H9 (cell line): ENCODE measurements around the gene TSG101. TPM values are rescaled to one million over a fixed set of nuclear protein-coding genes. Genes with fewer than 3 reads are reported as not detected.

Experiments
- DNase-seq: peaks from one replicate; pipeline ENCODE4 v3.0.0-alpha.2; 2017
- H2AFZ ChIP-seq: one replicate; pipeline ENCODE4 v1.6.1; 2013; ENCODE audit warnings: mild to moderate bottlenecking, low read length, control low read depth, moderate library complexity
- H2AK5ac ChIP-seq: 2 replicates; pipeline ENCODE4 v1.6.1; 2013; ENCODE audit warnings: low read length, control low read depth, mixed read lengths; ENCODE audit not compliant: insufficient read length
- H2BK120ac ChIP-seq: one replicate; pipeline ENCODE4 v1.6.1; 2013; ENCODE audit warnings: low read depth, mild to moderate bottlenecking, low read length, control low read depth, inconsistent platforms; ENCODE audit not compliant: poor library complexity, severe bottlenecking
- H2BK12ac ChIP-seq: 2 replicates; pipeline ENCODE4 v1.6.1; 2013; ENCODE audit warnings: low read length, control low read depth, mixed read lengths, low read depth; ENCODE audit not compliant: insufficient read length
- H2BK15ac ChIP-seq: 2 replicates; pipeline ENCODE4 v1.6.1; 2013; ENCODE audit warnings: low read depth, low read length, control low read depth
- H2BK20ac ChIP-seq: one replicate; pipeline ENCODE4 v1.6.1; 2013; ENCODE audit warnings: low read depth, mild to moderate bottlenecking, low read length, control low read depth, inconsistent platforms; ENCODE audit not compliant: poor library complexity, severe bottlenecking
- H2BK5ac ChIP-seq: 2 replicates; pipeline ENCODE4 v1.6.1; 2013; ENCODE audit warnings: low read length, control low read depth, mixed read lengths; ENCODE audit not compliant: insufficient read length
- H3K14ac ChIP-seq: 2 replicates; pipeline ENCODE4 v1.6.1; 2013; ENCODE audit warnings: low read length, control low read depth; ENCODE audit not compliant: insufficient read depth
- H3K18ac ChIP-seq: 2 replicates; pipeline ENCODE4 v1.6.1; 2013; ENCODE audit warnings: low read depth, mild to moderate bottlenecking, mixed read lengths, low read length, control low read depth; ENCODE audit not compliant: insufficient read length
- H3K23ac ChIP-seq: 2 replicates; pipeline ENCODE4 v1.6.1; 2013; ENCODE audit warnings: low read length, control low read depth, mixed read lengths, low read depth; ENCODE audit not compliant: insufficient read length
- H3K23me2 ChIP-seq: 2 replicates; pipeline ENCODE4 v1.6.1; 2013; ENCODE audit warnings: low read depth, mild to moderate bottlenecking, mixed read lengths, low read length, control low read depth; ENCODE audit not compliant: insufficient read length, poor library complexity, severe bottlenecking
- H3K27ac ChIP-seq: 2 replicates; pipeline ENCODE4 v1.5.1; 2013; ENCODE audit warnings: low read length, control low read depth, mixed read lengths, low read depth; ENCODE audit not compliant: insufficient read length
- H3K27me3 ChIP-seq: 2 replicates; pipeline ENCODE4 v1.6.1; 2013; ENCODE audit warnings: low read length, control low read depth, inconsistent platforms; ENCODE audit not compliant: insufficient read depth
- H3K4ac ChIP-seq: 2 replicates; pipeline ENCODE4 v1.6.1; 2013; ENCODE audit warnings: low read depth, mild to moderate bottlenecking, control low read depth, inconsistent platforms, low read length, moderate library complexity
- H3K4me1 ChIP-seq: 2 replicates; pipeline ENCODE4 v1.6.1; 2013; ENCODE audit warnings: low read length, control low read depth, inconsistent platforms; ENCODE audit not compliant: insufficient read depth
- H3K4me2 ChIP-seq: 2 replicates; pipeline ENCODE4 v1.6.1; 2013; ENCODE audit warnings: low read length, control low read depth, mixed read lengths; ENCODE audit not compliant: insufficient read length, insufficient read depth
- H3K56ac ChIP-seq: 2 replicates; pipeline ENCODE4 v1.6.1; 2013; ENCODE audit warnings: low read depth, mild to moderate bottlenecking, mixed read lengths, low read length, control low read depth; ENCODE audit not compliant: insufficient read length
- H3K79me1 ChIP-seq: 2 replicates; pipeline ENCODE4 v1.6.1; 2013; ENCODE audit warnings: low read depth, mild to moderate bottlenecking, moderate library complexity, low read length, control low read depth, inconsistent platforms; ENCODE audit not compliant: insufficient read depth, poor library complexity, severe bottlenecking
- H3K79me2 ChIP-seq: 2 replicates; pipeline ENCODE4 v1.6.1; 2013; ENCODE audit warnings: low read length, control low read depth, inconsistent platforms; ENCODE audit not compliant: insufficient read depth
- H3K9ac ChIP-seq: 2 replicates; pipeline ENCODE4 v1.6.1; 2013; ENCODE audit warnings: low read length, control low read depth, mixed read lengths; ENCODE audit not compliant: insufficient read length; ENCODE audit errors: extremely low read depth
- H3K9me3 ChIP-seq: one replicate; pipeline ENCODE4 v1.6.1; 2013; ENCODE audit warnings: low read depth, low read length, inconsistent platforms; ENCODE audit not compliant: control insufficient read depth
- H3T11ph ChIP-seq: one replicate; pipeline ENCODE4 v1.6.1; 2013; ENCODE audit warnings: mild to moderate bottlenecking, low read length, control low read depth, inconsistent platforms
- H4K20me1 ChIP-seq: one replicate; pipeline ENCODE4 v1.6.1; 2013; ENCODE audit not compliant: control insufficient read depth, insufficient read length, insufficient read depth
- H4K5ac ChIP-seq: 2 replicates; pipeline ENCODE4 v1.6.1; 2013; ENCODE audit warnings: low read depth, mild to moderate bottlenecking, mixed read lengths, low read length, control low read depth; ENCODE audit not compliant: insufficient read length
- H4K8ac ChIP-seq: replicated peaks from 2 replicates; pipeline ENCODE4 v1.6.1; 2013; ENCODE audit warnings: low read length, control low read depth, mixed read lengths, low read depth; ENCODE audit not compliant: insufficient read length
- H4K91ac ChIP-seq: 2 replicates; pipeline ENCODE4 v1.6.1; 2013; ENCODE audit warnings: low read depth, mild to moderate bottlenecking, moderate library complexity, mixed read lengths, low read length, control low read depth; ENCODE audit not compliant: insufficient read length
- H3K27ac Mint-ChIP-seq, 3 experiments: 2 replicates in 2 of 3; 3 replicates in 1 of 3; pipeline ENCODE4 v1.8.0; 2020 to 2021; ENCODE audit warnings: mixed read lengths in 3 of 3, mild to moderate bottlenecking in 1 of 3, moderate library complexity in 1 of 3
- H3K27me3 Mint-ChIP-seq: 2 replicates; pipeline ENCODE4 v1.8.0; 2021; ENCODE audit warnings: low read depth, mild to moderate bottlenecking, moderate library complexity, mixed read lengths
- H3K36me3 Mint-ChIP-seq, 3 experiments: 2 replicates in 2 of 3; 3 replicates in 1 of 3; pipeline ENCODE4 v1.8.0; 2020 to 2021; ENCODE audit warnings: low read depth in 3 of 3, mixed read lengths in 3 of 3; ENCODE audit not compliant: insufficient read depth in 1 of 3
- H3K4me1 Mint-ChIP-seq, 2 experiments: 2 replicates each; pipeline ENCODE4 v1.8.0; 2020; ENCODE audit warnings: mixed read lengths in 2 of 2
- H3K4me3 Mint-ChIP-seq, 2 experiments: 2 replicates in 1 of 2; 3 replicates in 1 of 2; pipeline ENCODE4 v1.8.0; 2020 to 2021; ENCODE audit warnings: mild to moderate bottlenecking in 2 of 2, mixed read lengths in 2 of 2, moderate library complexity in 1 of 2
- H3K9me3 Mint-ChIP-seq, 2 experiments: 2 replicates in 1 of 2; 3 replicates in 1 of 2; pipeline ENCODE4 v1.8.0; 2020; ENCODE audit warnings: mild to moderate bottlenecking in 2 of 2, mixed read lengths in 2 of 2, moderate library complexity in 1 of 2
- CTCF ChIP-seq: fragments of 200-600 bp; sonication (generic); conservative IDR thresholded peaks from 3 replicates; pipeline ENCODE4 v1.8.0; 2021; ENCODE audit warnings: antibody characterized with exemption, mild to moderate bottlenecking
- WGBS: extraction: QIAGEN DNeasy Blood & Tissue Kit; methylation state at CpG from one replicate; pipeline ENCODE4 v1.1.7; 2013; ENCODE audit warnings: missing lambda C conversion rate, low lambda C conversion rate, mixed read lengths; ENCODE audit not compliant: insufficient read length; ENCODE audit errors: extremely low coverage; 5-methylcytosine and 5-hydroxymethylcytosine counted together
- total RNA-seq: library from RNA; stranded (reverse); gene quantifications from 2 replicates; pipeline ENCODE4 v1.2.1, GENCODE V29; 2021

TSG101 gene
- total RNA-seq, 1 experiment from 2014 or later = 50.3 TPM

GRCh38 chr11:18522388-18522787 lies 4.4 kb downstream of the TSG101 start:
- H3K27me3 ChIP-seq = no peaks in the 10 kb centered on the region
- H3T11ph ChIP-seq = no peak overlapping the region
- Mint-ChIP-seq H3K36me3 (peaks cover 0 to 21% (median 14%) of the 10 kb centered on the region in 3 experiments; a peak in 4 of 7 replicates), H3K27me3 (no peaks in the 10 kb centered on the region), H3K4me1 (peaks cover 2 to 5% of the 10 kb centered on the region in 2 experiments), H3K9me3 (no peaks in the 10 kb centered on the region), H3K4me3 (no peak overlapping the region), H3K27ac (no peak overlapping the region; a peak in 1 of 7 replicates)
- no peaks in the 10 kb centered on the region for H3K4me1 ChIP-seq
- H3K4ac ChIP-seq = no peak overlapping the region
- H3K14ac ChIP-seq = no peak overlapping the region
- no peak overlapping the region for H2AFZ ChIP-seq
- no peak overlapping the region for H3K56ac ChIP-seq
- H4K91ac ChIP-seq = no peak overlapping the region
- no peak overlapping the region for H3K9ac ChIP-seq
- H3K79me2 ChIP-seq = peaks cover 10% of the 10 kb centered on the region; the same call in 1 of the 2 replicates
- peak; percentile 47 for TF ChIP-seq CTCF
- H2BK120ac ChIP-seq = no peak overlapping the region
- H3K27ac ChIP-seq = no peak overlapping the region
- no peak overlapping the region for H2BK5ac ChIP-seq
- no peaks in the 10 kb centered on the region for H3K9me3 ChIP-seq
- H4K20me1 ChIP-seq = no peaks in the 10 kb centered on the region
- no peak overlapping the region for H3K23ac ChIP-seq
- H4K8ac ChIP-seq = no peak overlapping the region
- H2BK12ac ChIP-seq = no peak overlapping the region
- no peak overlapping the region for H2BK20ac ChIP-seq
- no peak overlapping the region for H2BK15ac ChIP-seq
- H3K79me1 ChIP-seq = no peaks in the 10 kb centered on the region
- DNase-seq = no peak
- no peak overlapping the region for H4K5ac ChIP-seq
- WGBS = no CpG with 5 or more reads among the region's 4 CpGs
- H3K4me2 ChIP-seq = no peak overlapping the region
- no peak overlapping the region for H2AK5ac ChIP-seq
- no peaks in the 10 kb centered on the region for H3K23me2 ChIP-seq
- H3K18ac ChIP-seq = no peak overlapping the region
